Measurements from ENCODE around the gene ANKRD65.

DNA sequence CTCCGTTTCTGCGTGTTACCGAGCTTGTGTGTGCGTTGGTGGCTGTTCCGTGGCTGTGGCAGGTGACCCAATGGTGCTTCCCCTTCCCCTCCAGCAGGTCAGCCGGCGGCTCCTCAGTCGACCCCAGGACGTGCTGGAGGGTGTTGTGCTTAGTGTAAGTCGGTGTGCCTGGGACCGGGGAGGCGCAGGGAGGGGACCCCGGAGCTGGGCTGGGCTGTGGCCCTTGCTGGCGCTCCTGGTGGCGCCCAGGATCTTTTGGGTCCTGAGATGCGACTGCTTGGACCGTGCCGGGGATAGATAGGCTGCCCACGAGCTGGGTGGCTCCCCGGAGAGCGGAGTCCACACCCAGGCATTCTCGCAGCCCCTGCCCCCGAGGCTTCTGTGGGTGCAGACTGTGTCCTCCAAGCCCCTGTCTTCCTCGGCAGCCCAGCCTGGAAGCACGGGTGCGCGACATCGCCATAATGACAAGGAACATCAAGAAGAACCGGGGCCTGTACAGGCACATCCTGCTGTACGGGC is 34.3 kb upstream of the ANKRD65 start:
- TF ChIP-seq, protein P1, sequence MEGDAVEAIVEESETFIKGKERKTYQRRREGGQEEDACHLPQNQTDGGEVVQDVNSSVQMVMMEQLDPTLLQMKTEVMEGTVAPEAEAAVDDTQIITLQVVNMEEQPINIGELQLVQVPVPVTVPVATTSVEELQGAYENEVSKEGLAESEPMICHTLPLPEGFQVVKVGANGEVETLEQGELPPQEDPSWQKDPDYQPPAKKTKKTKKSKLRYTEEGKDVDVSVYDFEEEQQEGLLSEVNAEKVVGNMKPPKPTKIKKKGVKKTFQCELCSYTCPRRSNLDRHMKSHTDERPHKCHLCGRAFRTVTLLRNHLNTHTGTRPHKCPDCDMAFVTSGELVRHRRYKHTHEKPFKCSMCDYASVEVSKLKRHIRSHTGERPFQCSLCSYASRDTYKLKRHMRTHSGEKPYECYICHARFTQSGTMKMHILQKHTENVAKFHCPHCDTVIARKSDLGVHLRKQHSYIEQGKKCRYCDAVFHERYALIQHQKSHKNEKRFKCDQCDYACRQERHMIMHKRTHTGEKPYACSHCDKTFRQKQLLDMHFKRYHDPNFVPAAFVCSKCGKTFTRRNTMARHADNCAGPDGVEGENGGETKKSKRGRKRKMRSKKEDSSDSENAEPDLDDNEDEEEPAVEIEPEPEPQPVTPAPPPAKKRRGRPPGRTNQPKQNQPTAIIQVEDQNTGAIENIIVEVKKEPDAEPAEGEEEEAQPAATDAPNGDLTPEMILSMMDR (IDR thresholded peaks at IDR 0.05; ENCODE audit: insufficient read depth, low read depth, low read length): no peak
- TF ChIP-seq EZH2 (IDR thresholded peaks at IDR 0.05; ENCODE audit: insufficient read depth, low read length): no peak

Measured in astrocyte (in vitro differentiated cells and primary cell).